Naive B cell (primary cell): ENCODE measurements around the gene SENP2. TPM values are rescaled to one million over a fixed set of nuclear protein-coding genes. Genes with fewer than 3 reads are reported as not detected.
"Not testable (repeated sequence)": the region's sequence is repeated elsewhere in the genome, so short reads cannot be mapped to it uniquely, and the experiment has no call there.

Experiments used
- ATAC-seq, 2 donors: fragments of 150-1000 bp; cut with Tn5 transposase; 2 replicates each; pipeline ENCODE4 v1.10.0; 2021; ENCODE audit warnings: low read depth in 2 of 2, mild to moderate bottlenecking in 2 of 2, moderate library complexity in 2 of 2
- DNase-seq: peaks from one replicate; pipeline ENCODE4 v3.0.0; 2022
- H3K27ac Mint-ChIP-seq, 6 donors: one replicate each; pipeline ENCODE4 v1.8.0; 2020 to 2022; ENCODE audit warnings: mild to moderate bottlenecking in 6 of 6, mixed read lengths in 6 of 6, moderate library complexity in 5 of 6, inconsistent platforms in 2 of 6
- H3K27me3 Mint-ChIP-seq, 3 donors: one replicate each; pipeline ENCODE4 v1.8.0; 2021 to 2022; ENCODE audit warnings: mixed read lengths in 3 of 3, mild to moderate bottlenecking in 1 of 3
- H3K36me3 Mint-ChIP-seq, 2 donors: one replicate each; pipeline ENCODE4 v1.8.0; 2020 to 2022; ENCODE audit warnings: mixed read lengths in 2 of 2, inconsistent platforms in 1 of 2, mild to moderate bottlenecking in 1 of 2
- H3K4me1 Mint-ChIP-seq, 3 donors: one replicate each; pipeline ENCODE4 v1.8.0; 2020 to 2022; ENCODE audit warnings: mixed read lengths in 3 of 3, inconsistent platforms in 1 of 3, mild to moderate bottlenecking in 1 of 3, moderate library complexity in 1 of 3
- H3K4me3 Mint-ChIP-seq, 8 donors: one replicate each; pipeline ENCODE4 v1.8.0; 2020 to 2022; ENCODE audit warnings: mild to moderate bottlenecking in 8 of 8, mixed read lengths in 8 of 8, moderate library complexity in 8 of 8, inconsistent platforms in 2 of 8
- H3K9me3 Mint-ChIP-seq, 7 donors: one replicate each; pipeline ENCODE4 v1.8.0; 2020 to 2022; ENCODE audit warnings: mixed read lengths in 7 of 7, mild to moderate bottlenecking in 5 of 7, inconsistent platforms in 2 of 7, moderate library complexity in 1 of 7
- polyA plus RNA-seq, 6 donors: library from polyadenylated mRNA; unstranded; fragments of 300-500 nt; fragmentation: Illumina TruSeq; gene quantifications; one replicate each; pipeline ENCODE4 v1.2.3, GENCODE V29; 2021; ENCODE audit warnings: low read depth in 6 of 6

SENP2 gene
- polyA plus RNA-seq, 6 donors from 2014 or later: 19.7 to 36.7 (median 28.0) TPM

DNA sequence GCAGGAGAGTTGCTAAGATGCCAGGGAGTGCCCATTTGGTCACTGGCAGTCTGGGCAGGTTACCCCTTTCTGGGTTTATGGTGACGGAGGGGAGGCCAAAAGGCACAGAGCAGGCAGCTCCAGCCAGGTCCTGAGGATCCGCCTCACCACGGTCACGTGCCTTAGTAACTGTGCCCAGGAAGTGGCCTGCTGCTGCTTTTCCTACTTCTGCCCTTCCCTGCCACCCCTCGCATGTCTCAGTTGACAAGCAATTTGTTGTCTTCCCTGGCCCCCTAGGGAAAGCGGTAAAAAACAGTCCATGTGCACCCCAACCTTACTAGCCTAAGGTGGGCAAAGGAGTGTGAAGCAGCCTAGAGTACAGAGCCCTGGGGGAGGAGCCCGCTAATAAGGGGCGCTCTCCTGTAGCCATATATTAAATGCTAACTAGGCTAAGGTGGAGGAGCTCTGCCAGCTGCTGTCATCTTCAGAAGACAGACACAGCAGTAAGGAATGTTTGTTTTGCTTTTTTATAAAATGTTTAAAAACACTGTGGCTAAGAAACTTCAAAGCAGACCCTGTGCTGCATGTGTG, 24.6 kb upstream of the SENP2 start:
- Mint-ChIP-seq H3K36me3 (no peaks in the 10 kb centered on the region), H3K27ac (peak overlapping the region in 1 of 6 donors; percentile 11), H3K4me3 (peak overlapping the region in 2 of 8 donors; percentile 1 to 21), H3K9me3 (no peaks in the 10 kb centered on the region), H3K27me3 (peaks cover 8 to 13% (median 10%) of the 10 kb centered on the region in 3 donors), H3K4me1 (peaks cover 8 to 20% (median 16%) of the 10 kb centered on the region in 3 donors)
- no peak for ATAC-seq
- no peak for DNase-seq

DNA sequence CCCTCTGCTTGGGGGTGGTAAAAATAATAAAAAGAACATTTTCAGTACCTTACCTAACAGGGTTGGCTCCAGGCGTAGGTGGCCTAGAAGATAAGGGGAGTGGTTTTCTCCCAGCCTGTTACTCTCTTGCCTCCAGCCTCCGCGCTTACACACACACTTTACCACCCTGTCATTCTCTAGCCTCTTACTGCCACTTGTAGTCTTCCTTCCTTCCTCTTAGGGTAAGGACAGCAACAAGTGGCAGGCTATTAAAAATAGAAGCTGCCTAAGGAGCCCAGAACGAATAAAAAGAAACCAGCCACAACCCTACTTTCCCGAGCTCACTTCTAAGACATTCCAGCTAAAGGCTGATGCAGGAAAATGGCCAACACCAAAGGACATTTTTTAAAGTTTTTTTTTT, 24.1 kb upstream of the SENP2 start:
- no peaks in the 10 kb centered on the region for H3K9me3 Mint-ChIP-seq
- DNase-seq (no peak), ATAC-seq (no peak)
- H3K27ac Mint-ChIP-seq: peak overlapping the region in 1 of 6 donors; percentile 47
- peaks cover 8 to 20% (median 16%) of the 10 kb centered on the region in 3 donors for H3K4me1 Mint-ChIP-seq
- peaks cover 8 to 13% (median 10%) of the 10 kb centered on the region in 3 donors for H3K27me3 Mint-ChIP-seq
- H3K4me3 Mint-ChIP-seq: no peak overlapping the region
- H3K36me3 Mint-ChIP-seq: no peaks in the 10 kb centered on the region

DNA sequence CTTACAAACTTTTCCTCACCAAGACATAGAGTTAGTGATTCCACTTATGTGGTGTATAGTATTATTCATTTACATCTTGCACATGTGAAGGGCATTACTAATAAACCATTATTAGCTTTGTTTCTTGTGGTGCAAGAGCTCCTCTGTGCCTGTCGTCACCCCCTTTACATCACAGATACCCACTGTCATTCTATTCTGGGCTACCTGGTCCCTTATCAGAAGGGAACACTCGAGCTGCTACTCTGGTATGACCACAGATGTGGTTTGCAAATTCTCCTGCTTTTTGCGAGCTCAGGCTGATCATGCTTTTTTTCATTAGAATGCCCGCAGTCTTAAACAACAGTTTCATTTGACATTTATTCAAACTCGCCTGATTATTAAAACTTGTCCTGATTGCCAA, 13.9 kb upstream of the SENP2 start:
- Mint-ChIP-seq H3K4me3 (no peak overlapping the region), H3K9me3 (peaks cover 5 to 25% (median 20%) of the 10 kb centered on the region in 7 donors), H3K27ac (no peak overlapping the region), H3K27me3 (no peaks in the 10 kb centered on the region), H3K36me3 (peaks cover 0 to 12% of the 10 kb centered on the region in 2 donors), H3K4me1 (peaks cover 0 to 7% (median 6%) of the 10 kb centered on the region in 3 donors)
- ATAC-seq (no peak), DNase-seq (no peak)

DNA sequence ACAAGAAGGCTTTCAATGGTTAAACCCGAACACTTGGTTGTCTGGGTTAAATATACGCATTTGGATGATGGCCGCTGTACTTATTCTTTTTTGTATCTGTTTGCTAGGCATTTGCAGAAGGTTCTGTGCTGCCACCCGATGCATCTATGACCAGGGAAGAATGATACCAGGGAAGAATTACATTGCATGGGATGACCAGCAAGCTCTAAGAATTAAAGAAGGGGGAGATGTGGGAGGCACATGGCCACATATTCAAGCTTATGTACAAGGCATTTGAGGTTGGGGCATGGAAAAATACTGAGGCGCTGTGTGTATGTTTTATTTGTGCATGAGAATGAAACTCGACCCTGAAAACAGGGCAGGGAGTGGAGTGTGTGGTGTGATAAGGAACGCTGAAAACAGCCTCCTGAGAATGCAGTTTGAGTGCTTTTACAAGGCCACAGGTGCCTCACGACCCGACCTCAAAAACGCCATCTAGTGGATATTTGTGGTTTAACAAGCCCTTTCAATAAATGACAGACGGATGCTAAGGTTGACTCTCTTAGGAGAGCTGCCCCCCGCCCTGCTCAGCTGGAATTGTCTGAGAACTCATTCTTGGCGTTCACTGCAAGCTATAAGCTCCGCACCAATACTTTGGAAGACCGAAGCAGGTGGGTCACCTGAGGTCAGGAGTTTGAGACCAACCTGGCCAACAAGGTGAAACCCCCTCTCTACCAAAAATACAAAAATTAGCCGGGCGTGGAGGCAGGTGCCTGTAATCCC, 10.8 kb upstream of the SENP2 start:
- not testable (repeated sequence) for H3K4me3 Mint-ChIP-seq, H3K27me3 Mint-ChIP-seq, H3K4me1 Mint-ChIP-seq
- DNase-seq (peak; percentile 53), ATAC-seq (peak; percentile 82 to 98)
- peaks cover 0 to 12% of the 10 kb centered on the region in 2 donors for H3K36me3 Mint-ChIP-seq
- peaks cover 5 to 23% (median 17%) of the 10 kb centered on the region in 7 donors for H3K9me3 Mint-ChIP-seq
- H3K27ac Mint-ChIP-seq: peak overlapping the region in 3 of 6 donors; percentile 9 to 79 (median 49)

DNA sequence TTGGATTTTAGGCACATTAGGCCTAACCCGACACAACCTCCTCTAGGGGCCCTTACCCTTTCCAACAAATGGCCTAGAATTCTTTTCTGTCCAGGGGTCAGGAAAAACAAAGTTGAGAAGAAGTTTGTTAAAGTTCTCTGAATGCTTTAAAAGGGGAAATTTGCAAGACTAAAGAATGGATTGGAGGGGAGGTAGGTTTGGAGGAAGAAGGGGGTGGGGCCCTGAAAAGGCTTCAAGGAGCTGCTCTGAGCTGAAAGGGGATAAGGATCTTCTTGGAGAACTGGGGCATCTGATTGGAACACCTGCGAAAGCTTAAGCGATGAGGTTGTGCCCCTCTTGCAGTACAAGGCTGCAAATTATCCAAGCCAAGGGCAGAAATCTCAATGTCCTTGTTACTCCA, 3.9 kb upstream of the SENP2 start:
- ATAC-seq (no peak), DNase-seq (no peak)
- Mint-ChIP-seq H3K4me1 (peaks cover 17 to 29% (median 22%) of the 10 kb centered on the region in 3 donors), H3K27me3 (no peaks in the 10 kb centered on the region), H3K27ac (no peak overlapping the region), H3K36me3 (no peaks in the 10 kb centered on the region), H3K4me3 (peak overlapping the region in 2 of 8 donors; percentile 30 to 43), H3K9me3 (no peaks in the 10 kb centered on the region)

DNA sequence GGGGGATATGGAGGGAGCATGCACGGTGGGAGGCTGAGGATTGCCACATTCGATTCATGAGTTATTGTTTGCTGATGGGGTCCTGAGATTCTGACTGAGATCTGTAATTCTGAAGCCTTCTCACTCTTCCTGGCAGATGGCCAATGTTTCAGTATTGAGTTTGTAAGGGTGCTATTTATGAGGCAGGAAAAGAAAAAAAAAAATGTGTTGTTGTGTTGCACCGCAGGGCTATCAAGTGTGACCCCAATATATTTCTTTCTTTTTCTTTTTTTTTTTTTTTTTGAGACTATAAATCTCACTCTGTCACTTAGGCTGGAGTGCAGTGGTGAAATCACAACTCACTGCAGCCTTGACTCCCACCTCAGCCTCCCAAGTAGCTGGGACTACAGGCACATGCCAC, 3.2 kb upstream of the SENP2 start:
- H3K27me3 Mint-ChIP-seq: no peaks in the 10 kb centered on the region
- DNase-seq: no peak
- ATAC-seq: no peak
- peaks cover 17 to 31% (median 22%) of the 10 kb centered on the region in 3 donors for H3K4me1 Mint-ChIP-seq
- H3K9me3 Mint-ChIP-seq: no peaks in the 10 kb centered on the region
- H3K36me3 Mint-ChIP-seq: no peaks in the 10 kb centered on the region
- peak overlapping the region in 3 of 8 donors; percentile 10 to 54 (median 43) for H3K4me3 Mint-ChIP-seq
- H3K27ac Mint-ChIP-seq: no peak overlapping the region

DNA sequence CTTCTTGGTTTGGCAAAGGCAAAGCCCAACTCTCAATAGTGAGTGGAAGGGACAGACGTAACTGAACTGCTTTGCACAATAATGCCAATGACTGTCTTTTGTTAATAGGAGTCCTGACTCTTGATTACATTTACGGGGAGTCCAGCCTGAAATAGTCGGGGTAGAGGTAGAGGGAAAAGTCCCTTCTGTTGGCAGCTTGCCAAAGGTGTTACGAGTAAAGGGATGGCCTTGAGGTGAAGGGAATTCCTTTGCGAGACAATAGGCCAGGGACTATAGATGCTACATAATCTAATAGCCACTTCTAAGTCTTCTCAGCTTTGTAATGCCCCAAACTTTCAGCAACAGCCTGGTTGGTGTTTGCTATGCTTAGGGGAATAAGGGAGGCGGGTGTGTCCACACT, 2.2 kb upstream of the SENP2 start:
- no peaks in the 10 kb centered on the region for H3K27me3 Mint-ChIP-seq
- no peaks in the 10 kb centered on the region for H3K36me3 Mint-ChIP-seq
- H3K4me3 Mint-ChIP-seq: peak overlapping the region in 2 of 8 donors; percentile 21 to 37
- ATAC-seq (no peak), DNase-seq (no peak)
- H3K9me3 Mint-ChIP-seq: no peaks in the 10 kb centered on the region
- H3K4me1 Mint-ChIP-seq: peaks cover 22 to 40% (median 30%) of the 10 kb centered on the region in 3 donors
- peak overlapping the region in 1 of 6 donors; percentile 38 for H3K27ac Mint-ChIP-seq

DNA sequence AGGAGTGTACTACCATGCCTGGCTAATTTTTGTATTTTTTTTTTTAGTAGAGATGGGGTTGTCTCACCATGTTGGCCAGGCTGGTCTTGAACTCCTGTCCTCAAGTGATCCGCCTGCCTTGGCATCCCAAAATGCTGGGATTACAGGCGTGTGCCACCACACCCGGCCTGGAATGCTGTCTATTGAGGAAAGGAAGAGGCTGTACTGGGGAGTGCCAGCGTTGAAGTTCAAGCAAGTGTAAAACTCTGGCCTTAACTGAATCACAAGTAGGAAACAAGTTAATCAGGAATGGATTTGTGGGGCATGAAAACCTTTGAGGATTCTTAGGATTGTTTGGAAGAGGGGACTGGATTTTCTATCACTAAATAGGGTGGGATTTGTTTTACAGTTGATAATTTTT, 1.4 kb upstream of the SENP2 start:
- Mint-ChIP-seq H3K9me3 (no peaks in the 10 kb centered on the region), H3K27me3 (no peaks in the 10 kb centered on the region), H3K36me3 (no peaks in the 10 kb centered on the region), H3K27ac (peak overlapping the region; percentile 32 to 95 (median 65)), H3K4me3 (peak overlapping the region in 6 of 8 donors; percentile 24 to 92 (median 50)), H3K4me1 (peaks cover 22 to 45% (median 31%) of the 10 kb centered on the region in 3 donors)
- DNase-seq (no peak), ATAC-seq (no peak)

DNA sequence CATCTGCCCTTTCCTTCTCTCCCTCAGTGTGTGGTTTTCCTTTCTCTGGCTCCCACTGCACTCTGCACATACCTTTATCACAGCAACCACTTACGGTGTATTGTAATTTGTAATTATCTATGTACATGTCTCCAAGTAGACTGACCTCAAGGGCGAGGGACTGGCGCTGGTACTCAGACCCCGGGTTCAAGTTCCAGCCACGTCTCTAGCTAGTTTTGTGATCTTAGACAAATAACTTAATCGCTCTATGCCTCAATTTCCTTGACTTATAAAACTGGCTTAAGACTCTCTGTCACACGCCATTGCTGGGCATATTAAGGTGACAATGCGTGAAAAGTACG, 607 bp upstream of the SENP2 start:
- DNase-seq: no peak
- peak overlapping the region; percentile 70 to 99 (median 97) for H3K27ac Mint-ChIP-seq
- peaks cover 22 to 45% (median 31%) of the 10 kb centered on the region in 3 donors for H3K4me1 Mint-ChIP-seq
- no peaks in the 10 kb centered on the region for H3K36me3 Mint-ChIP-seq
- no peak for ATAC-seq
- peak overlapping the region; percentile 84 to 96 (median 91) for H3K4me3 Mint-ChIP-seq
- H3K27me3 Mint-ChIP-seq: no peaks in the 10 kb centered on the region
- no peaks in the 10 kb centered on the region for H3K9me3 Mint-ChIP-seq

DNA sequence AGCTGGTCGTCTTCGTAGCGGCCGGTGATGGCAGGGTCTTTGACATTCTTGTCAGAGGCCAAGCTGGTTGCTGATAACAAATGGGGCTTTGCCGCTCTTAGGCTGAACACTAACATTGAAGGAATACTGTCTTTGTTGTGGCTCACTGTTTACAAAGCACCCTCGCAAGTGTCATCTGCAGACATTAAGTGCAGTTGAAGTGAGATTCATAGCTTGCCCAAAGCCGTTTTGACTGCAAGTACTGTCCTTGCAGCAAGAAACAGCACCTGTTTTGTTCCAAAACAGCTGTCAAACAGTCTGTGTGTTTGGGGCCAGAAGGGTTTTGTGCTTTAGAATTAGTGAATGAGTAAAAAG, 568 bp downstream of the SENP2 start:
- peak overlapping the region; percentile 84 to 96 (median 91) for H3K4me3 Mint-ChIP-seq
- peak overlapping the region; percentile 70 to 99 (median 97) for H3K27ac Mint-ChIP-seq
- no peaks in the 10 kb centered on the region for H3K27me3 Mint-ChIP-seq
- H3K36me3 Mint-ChIP-seq: no peaks in the 10 kb centered on the region
- H3K4me1 Mint-ChIP-seq: peaks cover 22 to 45% (median 31%) of the 10 kb centered on the region in 3 donors
- H3K9me3 Mint-ChIP-seq: no peaks in the 10 kb centered on the region
- ATAC-seq: no peak
- DNase-seq: no peak

DNA sequence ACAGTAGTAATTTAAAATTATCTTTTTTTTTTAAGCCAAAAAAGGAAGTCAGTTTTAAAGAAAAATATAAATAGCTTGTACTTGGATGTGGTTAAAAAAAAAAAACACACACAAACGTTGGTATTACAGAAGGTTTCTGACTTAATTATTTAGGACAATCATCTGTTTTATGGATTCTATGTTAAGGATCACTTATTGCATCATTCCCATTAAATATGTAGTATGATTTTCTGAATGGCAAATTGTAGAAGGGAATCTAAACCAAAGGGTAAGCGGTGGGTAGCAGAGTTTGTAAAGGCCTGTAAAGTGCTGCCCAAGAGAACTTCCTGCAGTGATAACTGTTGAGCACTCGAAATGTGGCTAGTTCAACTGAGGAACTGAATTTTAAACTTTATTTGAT, 8.0 kb downstream of the SENP2 start:
- no peaks in the 10 kb centered on the region for H3K9me3 Mint-ChIP-seq
- peaks cover 10 to 38% (median 13%) of the 10 kb centered on the region in 3 donors for H3K4me1 Mint-ChIP-seq
- ATAC-seq: no peak
- DNase-seq: peak; percentile 24
- peak overlapping the region; percentile 18 to 99 (median 92) for H3K27ac Mint-ChIP-seq
- peak overlapping the region in 4 of 8 donors; percentile 12 to 74 (median 54) for H3K4me3 Mint-ChIP-seq
- H3K36me3 Mint-ChIP-seq: peaks cover under 1 to 15% of the 10 kb centered on the region in 2 donors
- no peaks in the 10 kb centered on the region for H3K27me3 Mint-ChIP-seq

DNA sequence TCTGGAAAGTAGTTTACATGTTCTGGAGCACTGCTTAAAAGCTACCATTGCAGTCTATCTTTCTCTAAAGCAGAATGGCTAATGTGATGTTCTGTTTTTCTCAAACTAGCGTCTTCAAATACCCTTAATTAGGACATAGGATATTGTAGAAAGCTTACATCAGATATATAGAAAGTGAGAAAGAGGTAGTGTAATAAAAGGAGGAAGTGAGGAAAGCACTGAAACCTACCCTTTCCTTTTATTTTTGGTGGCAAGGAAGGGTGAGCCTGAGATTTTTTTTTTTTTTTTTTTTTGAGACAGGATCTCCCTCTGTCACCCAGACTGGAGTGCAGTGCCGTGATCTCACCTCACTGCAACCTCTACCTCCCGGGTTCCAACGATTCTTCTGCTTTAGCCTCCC, 9.4 kb downstream of the SENP2 start:
- H3K27ac Mint-ChIP-seq: peak overlapping the region; percentile 85 to 99 (median 96)

DNA sequence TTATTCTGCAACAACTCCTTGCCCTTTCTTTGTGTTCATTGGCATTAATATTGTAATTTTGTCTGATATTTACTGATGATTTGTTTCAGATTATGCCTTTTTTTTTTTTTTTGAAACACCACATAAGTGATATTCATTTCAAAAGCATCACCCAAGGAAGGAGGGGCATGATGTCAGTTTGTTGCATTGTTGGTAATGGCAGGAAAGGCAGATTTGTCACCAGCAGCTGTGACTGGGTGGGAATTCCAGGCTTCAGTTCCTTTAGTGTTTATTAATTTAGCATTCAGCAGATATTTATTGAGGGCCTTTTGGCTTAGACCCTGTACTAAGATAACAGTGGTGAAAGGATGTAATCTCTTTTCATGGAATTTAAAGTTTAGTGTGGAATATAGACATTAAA, 19.5 kb downstream of the SENP2 start:
- ATAC-seq (no peak), DNase-seq (no peak)
- H3K4me1 Mint-ChIP-seq: peaks cover 0 to 12% (median 11%) of the 10 kb centered on the region in 3 donors
- no peak overlapping the region for H3K4me3 Mint-ChIP-seq
- no peaks in the 10 kb centered on the region for H3K27me3 Mint-ChIP-seq
- H3K9me3 Mint-ChIP-seq: no peaks in the 10 kb centered on the region
- H3K27ac Mint-ChIP-seq: peak overlapping the region in 1 of 6 donors; percentile 42
- H3K36me3 Mint-ChIP-seq: peaks cover 39 to 40% of the 10 kb centered on the region in 2 donors

More for the DNA sequence above, 9.4 kb downstream of the SENP2 start:
- peaks cover 8 to 20% of the 10 kb centered on the region in 2 donors for H3K36me3 Mint-ChIP-seq
- no peaks in the 10 kb centered on the region for H3K27me3 Mint-ChIP-seq
- peak; percentile 70 for DNase-seq
- H3K4me1 Mint-ChIP-seq: peaks cover 10 to 35% (median 13%) of the 10 kb centered on the region in 3 donors
- peak overlapping the region; percentile 29 to 88 (median 54) for H3K4me3 Mint-ChIP-seq
- ATAC-seq: peak; percentile 96 to 97
- H3K9me3 Mint-ChIP-seq: no peaks in the 10 kb centered on the region

DNA sequence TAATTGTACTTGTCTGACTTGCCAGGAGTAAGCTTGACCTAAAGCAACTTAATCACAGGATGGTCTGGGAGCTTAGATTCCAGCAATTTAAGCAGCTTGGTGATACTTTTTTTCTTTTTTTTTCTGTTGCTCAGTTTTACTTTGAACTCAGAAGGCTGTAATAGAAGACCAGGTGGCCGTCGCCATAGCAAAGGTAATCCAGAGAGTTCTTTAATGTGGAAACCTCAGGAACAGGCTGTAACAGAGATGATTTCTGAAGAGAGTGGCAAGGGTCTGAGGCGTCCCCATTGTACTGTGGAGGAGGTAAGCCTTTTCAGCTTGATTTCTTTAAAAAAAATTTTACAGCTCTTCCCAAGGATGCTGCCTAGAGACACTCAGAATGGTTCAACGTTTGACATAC, 20.1 kb downstream of the SENP2 start:
- no peaks in the 10 kb centered on the region for H3K27me3 Mint-ChIP-seq
- no peak overlapping the region for H3K4me3 Mint-ChIP-seq
- H3K9me3 Mint-ChIP-seq: no peaks in the 10 kb centered on the region
- H3K27ac Mint-ChIP-seq: peak overlapping the region in 1 of 6 donors; percentile 83
- H3K4me1 Mint-ChIP-seq: peaks cover 0 to 12% (median 11%) of the 10 kb centered on the region in 3 donors
- peaks cover 39 to 40% of the 10 kb centered on the region in 2 donors for H3K36me3 Mint-ChIP-seq
- DNase-seq (no peak), ATAC-seq (no peak)
